GM21360 (cell line): ENCODE results near the gene TNF.
"Not testable (repeated sequence)": the region's sequence is repeated elsewhere in the genome, so short reads cannot be mapped to it uniquely, and the experiment has no call there.

Experiments used
- ATAC-seq: cut with Tn5 transposase; IDR thresholded peaks from one replicate; pipeline ENCODE4 v1.9.1; 2021; ENCODE audit warnings: mild to moderate bottlenecking, moderate library complexity; ENCODE audit not compliant: unreplicated experiment

The TNF gene

DNA sequence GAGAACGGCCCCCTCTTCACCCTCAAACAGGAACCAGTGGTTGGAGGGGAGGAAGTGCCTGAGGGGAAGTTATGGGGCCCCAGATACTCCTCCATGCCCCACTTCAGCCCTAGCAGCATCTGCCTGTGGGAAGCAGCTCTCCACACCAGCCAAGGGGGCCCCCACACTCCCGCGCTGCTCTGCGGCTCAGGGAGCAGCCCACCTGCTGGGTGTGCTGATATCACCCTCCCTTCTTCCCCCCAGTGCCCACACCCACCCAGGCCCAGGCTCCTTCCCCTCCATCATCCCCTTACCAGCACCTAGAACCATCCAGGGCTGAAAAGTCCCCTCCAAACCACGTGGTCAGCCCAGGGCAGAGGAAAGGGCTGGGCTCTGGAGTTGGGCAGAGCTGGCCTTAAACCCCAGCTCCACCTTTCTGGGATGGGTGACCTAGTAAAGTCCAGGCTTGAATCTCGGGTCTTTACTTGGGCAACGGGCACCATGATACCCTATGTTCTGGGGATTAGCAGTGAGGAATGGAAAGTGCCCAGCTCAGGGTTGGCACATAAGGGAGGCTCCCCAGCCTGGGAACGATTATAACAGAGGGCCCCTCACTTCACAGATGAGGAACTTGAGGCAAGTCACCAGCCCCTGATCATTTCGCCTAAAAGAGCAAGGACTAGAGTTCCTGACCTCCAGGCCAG is 11.4 kb downstream of the TNF start:
- ATAC-seq = no peak

DNA sequence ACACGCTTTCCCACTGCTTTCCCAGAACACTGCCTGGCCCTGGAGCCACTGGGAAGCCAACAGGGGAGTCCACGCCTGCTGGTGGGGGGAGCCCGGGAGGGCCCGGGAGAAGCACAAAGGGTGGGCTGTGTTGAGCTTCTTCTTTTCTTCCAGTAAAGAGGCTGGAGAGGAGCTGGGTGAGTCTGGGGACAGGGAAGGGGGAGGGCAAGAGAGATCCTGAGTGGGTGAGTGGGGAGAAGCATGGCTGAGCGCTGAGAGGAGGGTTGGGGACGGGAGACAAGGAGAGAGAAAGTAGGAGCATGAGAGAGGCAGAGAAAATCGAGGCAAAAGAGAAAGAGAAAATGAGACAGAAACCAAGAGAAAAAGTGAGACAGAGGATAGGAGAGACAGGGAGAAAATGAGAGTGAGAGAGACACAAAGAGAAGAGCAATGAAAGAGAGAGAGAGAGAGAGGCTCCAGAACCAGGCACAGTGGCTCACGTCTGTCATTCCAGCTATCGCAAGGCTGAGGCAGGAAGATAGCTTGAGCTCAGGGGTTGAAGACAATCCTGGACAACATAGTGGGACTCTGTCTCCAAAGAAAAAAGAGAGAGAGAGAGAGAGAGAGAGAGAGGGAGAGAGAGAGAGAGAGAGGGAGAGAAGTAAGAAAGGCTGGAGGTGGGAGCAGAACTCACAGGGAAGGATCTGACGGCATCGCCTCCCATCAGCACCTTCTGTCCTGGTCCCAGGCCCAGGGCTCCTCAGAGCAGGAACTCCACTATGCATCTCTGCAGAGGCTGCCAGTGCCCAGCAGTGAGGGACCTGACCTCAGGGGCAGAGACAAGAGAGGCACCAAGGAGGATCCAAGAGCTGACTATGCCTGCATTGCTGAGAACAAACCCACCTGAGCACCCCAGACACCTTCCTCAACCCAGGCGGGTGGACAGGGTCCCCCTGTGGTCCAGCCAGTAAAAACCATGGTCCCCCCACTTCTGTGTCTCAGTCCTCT is 12.7 kb downstream of the TNF start:
- ATAC-seq = no peak

DNA sequence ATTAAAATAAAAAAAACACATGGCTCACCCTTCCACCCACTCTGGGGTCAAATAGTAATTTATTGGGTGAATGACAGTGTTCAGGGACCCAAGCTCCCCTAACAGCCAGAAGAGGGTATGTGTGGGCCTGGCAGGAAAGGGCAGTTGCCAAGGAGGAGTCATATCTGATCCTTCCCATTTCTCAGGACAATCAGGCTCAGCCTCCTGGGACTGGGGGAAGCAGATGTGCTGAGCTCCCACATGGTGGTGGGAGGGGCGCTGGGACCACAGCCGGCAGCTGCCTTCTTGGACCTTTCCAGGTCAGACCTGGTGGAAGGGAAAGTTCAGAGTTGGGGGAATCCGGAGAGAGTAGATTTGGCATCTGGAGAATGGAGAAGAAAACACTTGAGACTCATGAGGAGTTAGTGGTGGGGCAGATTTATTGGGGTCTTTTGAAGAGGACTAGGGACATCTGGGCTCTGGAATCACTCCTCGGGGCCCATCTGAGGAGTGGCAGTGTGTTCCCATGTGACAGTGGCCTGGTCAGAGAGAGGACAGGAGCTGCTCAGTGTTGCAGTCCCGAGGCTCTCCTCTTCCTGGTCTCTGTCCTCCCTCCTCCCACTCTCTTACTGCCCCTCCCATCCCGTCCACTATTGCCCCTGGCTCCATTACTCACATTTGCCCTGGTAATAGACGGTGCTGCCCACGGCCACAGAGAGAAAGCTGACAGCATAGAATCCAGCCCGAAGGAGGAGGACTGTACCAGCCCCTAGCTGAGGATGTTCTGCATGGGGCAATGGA is 13.7 kb downstream of the TNF start:
- ATAC-seq = no peak

DNA sequence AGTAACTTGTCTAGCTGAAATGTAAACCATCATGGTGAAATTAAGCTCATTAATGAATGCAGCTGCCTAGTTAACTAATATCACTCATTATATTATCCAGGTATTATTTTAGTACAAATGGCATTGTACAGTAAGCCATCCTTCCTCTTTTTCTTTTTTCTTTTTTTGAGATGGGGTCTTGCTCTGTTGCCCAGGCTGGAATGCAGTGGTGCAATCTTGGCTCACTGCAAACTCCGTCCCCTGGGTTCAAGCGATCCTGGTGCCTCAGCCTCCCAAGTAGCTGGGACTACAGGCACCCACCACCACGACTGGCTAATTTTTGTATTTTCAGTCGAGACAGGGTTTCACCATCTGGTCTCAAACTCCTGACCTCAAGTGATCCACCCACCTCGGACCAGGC is 15.3 kb downstream of the TNF start:
- not testable (repeated sequence) for ATAC-seq

DNA sequence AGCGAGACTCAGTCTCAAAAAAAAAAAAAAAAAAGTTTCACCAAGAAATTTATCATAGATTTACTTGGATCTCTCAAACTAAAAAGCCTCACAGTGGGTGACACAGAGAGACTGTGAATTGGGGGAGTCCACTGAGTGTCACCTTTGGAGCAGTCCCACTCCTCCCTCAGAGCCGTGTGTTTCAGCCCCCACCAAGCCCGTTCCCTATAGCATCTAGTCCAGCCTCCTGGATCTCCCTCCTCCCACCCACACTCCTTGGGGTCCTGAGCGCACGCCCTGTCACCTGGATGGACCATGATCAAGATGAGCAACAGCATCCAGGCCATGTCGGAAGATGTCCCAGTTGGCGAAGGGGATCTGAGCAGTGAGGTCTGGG is 17.0 kb downstream of the TNF start:
- no peak for ATAC-seq

DNA sequence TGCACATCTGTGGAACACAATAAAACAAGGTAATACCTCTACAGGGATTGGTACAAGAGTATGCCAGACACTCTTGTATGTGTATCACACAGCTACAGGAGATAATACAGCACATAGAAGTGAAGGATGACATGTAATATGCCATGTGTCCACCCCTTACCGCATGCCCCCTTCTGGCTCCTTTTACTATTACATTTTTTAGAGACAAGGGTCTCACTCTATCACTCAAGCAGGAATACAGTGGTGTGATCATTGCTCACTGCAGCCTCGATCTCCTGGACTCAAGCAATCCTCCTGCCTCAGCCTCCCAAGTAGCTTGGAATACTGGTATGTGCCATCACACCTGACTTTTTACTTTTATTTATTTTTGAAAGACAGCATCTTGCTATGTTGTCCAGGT is 21.6 kb downstream of the TNF start:
- no peak for ATAC-seq

DNA sequence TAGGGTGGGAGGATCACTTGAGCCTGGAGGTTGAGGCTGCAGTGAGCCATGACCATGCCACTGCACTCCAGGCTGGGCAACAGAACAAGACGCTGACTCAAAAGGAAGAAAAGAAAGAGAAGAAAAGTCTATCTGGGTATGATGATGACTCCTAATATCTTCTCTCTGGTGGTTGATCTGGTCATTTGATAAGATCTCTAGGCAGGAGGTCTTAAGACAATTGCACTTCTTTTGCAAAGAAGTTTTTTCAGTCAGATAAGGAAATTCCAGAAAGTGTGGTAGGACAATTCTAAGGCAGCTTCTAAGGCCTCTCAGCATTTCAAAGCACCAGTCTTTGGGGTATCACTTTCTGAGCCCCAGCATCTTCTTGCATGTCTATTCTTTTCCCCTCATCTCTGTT is 32.0 kb downstream of the TNF start:
- ATAC-seq = no peak

DNA sequence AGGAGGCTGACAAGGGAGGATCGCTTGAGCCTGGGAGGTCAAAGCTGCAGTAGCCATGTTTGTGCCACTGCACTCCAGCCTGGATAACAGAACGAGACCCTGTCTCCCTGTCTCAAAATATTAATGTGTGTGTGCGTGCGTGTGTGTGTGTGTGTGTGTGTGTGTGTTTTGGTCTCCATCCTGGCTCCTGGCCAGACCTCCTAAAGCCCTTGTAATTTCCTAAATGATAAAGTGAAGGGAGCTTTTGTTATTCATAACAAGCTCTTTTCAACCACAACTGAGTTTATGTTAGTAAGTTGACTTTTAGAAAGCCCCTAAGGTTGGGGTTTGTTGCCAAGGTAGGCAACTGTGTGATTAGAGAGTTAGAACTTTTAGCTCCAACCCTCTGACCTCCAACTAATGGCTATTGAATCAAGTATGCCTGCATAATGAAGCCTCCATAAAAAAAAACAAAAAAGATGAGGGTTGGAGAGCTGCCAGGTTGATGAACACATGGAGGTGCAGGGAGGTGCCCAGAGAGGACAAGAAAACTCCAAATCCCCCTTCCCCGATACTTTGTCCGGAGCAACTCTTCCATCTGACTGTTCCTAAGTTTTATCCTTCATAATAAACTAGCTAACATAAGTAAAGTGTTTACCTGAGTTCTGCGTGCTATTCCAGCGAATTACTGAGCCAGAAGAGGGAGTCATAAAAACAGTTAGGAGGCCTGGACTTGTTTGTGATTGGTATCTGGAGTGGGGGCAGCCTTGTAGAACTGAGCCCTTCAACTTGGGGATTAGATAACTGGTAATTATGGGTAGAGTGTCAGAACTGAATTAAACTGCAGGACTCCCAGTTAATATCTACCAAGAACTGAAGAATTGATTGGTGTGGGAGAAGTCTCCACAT is 34.4 kb downstream of the TNF start:
- ATAC-seq = no peak

DNA sequence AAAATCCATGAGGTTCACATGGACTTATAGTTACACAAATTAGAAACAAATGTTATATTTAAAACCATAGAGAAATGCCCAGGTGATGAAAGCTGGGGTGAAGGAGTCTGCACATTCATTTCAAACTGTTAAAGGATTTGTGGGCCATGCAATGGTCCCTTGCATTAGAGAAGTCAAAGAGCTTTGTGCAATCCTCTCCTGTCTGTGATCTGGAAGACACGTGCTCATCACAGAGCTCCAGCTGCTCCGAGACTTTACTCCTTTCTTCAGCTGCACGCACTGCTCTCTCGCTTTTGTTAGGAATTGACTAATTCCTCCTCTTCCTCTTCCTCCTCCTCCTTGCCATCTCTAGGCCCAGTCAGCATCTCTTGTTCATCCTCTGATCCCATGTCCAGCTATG is 35.6 kb downstream of the TNF start:
- ATAC-seq = no peak

DNA sequence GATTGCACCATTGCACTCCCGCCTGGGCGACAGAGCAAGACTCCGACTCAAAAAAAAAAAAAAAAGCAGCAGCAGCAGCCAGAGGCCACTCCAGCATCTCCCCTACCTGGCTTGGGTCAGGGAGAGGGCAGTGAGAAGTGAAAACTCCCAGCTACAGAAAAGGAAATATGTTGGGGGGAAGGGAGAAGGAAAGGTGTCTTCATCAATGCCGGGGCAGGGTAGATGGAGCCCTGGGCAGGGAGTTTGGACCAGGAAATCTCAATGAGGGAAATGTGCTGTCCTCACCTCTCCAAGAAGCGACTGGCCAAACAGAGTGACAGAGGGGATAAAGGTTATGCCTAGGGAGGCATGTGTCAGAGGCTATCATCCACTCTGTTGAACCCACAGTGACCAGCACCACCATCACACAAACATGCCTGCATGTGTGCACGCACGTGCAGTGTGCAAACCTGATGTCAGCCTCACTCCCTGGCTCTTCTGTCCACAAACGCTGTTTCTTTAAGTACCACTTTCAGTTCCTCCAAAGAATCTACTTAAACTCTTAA is 38.8 kb downstream of the TNF start:
- no peak for ATAC-seq

- no peak for ATAC-seq
Observed at GRCh38 chr6:31614684-31615578, 39.6 kb downstream of the TNF start, which contains the start of gene AIF1. Gene AIF1, plus strand, starts transcription at chr6:31615234. Its CDS starts 96 bp downstream, at chr6:31615330.

- ATAC-seq = no peak
Observed at GRCh38 chr6:31615748-31616147, 40.4 kb downstream of the TNF start.

DNA sequence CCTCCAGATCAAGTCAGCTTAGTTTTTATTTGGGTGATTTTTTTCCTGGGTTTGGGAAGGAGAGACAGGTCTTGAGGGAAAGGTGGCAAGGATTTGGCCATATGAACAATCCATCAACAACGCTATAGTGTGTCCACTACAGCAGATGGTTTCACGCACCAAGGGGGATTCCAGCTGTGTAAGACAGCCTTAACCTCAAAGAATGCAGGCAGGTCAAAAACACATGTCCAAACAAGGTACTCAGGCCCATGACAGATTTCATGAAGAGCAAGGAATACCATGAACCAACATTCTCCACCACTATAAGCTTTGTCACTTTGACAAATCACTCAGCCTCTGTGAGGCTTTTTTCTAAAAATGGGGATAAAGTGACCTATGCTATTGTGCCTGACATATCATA is 41.6 kb downstream of the TNF start:
- ATAC-seq = no peak

DNA sequence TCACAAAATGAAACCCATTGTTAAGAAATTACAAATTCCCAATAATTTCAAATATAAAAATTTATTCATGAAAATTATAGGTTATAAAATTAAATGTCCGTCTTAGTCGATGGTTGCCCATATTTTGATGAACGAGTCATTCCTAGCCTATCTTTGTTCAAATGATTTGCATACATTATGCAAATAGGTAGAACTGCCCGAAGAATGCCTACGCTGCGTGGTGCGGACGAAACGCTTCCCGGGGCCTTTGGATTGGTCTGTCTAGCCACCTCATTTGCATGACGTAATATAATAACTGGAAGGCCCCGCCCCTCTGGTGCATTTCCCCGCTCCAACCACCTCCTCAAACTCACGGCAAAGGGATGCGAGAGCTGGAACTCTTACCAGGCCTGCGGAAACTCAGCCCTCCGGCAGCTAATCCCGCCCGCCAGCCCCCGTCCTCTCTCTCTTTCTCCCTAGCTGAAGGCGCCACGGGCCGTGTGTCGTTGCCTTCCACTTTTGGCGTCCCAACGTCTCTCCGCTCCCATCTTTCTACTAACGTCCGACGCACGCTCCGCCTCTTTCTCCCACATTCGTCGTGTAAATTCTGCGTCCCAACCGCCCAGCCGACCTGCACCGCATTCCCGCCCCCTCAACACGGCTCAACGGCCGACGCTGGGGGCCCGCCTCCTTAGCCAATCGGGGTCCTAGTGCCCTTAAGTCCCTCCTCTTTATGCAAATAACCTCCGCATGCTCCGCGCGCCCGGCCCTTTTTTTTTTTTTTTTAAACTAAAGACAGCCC is 44.6 kb downstream of the TNF start:
- peak; percentile 76 for ATAC-seq

- peak; percentile 45 for ATAC-seq
Observed at GRCh38 chr6:31620586-31621319, 45.4 kb downstream of the TNF start, which contains the start of gene PRRC2A. Gene PRRC2A, plus strand, starts transcription at chr6:31620715. Its CDS starts 2,075 bp downstream, at chr6:31622790.

DNA sequence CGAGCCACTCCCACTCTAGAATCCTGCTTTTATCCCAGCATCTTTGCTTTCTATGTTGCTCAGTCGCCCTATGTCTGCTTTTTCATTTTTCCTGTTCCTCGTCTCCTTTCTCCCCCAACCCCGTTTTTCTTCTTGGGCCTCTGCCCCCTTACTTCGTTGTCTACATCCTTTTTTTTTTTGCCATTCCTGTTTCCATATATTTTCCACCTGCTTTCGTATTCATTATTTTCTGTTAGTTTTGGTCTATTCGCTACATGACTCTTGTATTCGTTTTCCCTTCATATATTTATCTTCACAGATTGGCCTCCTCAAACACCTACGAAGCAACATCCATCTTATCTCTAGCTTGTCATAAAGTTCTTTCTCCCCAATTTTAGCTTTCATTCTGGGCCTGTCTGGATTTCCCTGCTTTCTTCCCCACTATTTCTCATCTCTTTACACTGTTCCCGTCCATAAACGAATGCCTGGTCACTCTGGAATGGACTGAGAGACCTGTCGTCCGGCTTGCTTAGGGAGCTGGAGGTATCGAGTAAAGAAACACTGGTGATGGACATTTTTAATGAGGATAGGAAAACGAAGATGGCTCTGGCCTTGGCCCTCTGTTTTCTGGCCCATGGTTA is 46.1 kb downstream of the TNF start:
- ATAC-seq = no peak

DNA sequence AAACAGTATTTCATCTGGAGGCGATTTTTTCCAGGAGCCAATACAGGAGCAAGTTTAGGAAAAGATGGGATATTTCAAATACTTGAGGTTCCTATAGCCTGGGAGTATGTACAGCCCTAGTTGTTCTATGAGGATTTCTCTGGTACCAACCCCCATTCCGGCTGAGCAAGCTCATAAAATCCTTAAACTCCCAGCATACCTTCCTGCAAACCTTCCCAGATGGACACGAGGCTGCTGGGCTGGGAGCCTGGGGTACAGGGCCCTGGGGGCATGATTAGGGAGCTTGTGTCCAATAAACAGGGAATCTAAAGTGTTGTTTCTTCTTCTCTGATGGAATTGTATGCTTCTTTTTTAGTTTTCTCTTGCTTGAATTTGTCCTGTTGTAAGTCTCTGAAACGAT is 46.6 kb downstream of the TNF start:
- ATAC-seq = no peak
